ENCODE measurements around the gene CCDC93.
"Not testable (repeated sequence)": the region's sequence is repeated elsewhere in the genome, so short reads cannot be mapped to it uniquely, and the experiment has no call there.

CCDC93 gene

GRCh38 chr2:117957616-117958015 is 56.3 kb downstream of the CCDC93 start:
- in situ Hi-C loops (cut with MboI; ENCODE audit: low sequenced_read_pairs): no loop called here

- in situ Hi-C loops (cut with MboI; ENCODE audit: low sequenced_read_pairs): no loop called here
These were observed 57.7 kb downstream of the CCDC93 start for GRCh38 chr2:117956036-117956796.

- in situ Hi-C loops (cut with MboI; ENCODE audit: low sequenced_read_pairs): no loop called here
These were observed 60.6 kb downstream of the CCDC93 start for GRCh38 chr2:117953231-117953630.

GRCh38 chr2:117952701-117953100 is 61.2 kb downstream of the CCDC93 start:
- in situ Hi-C loops (cut with MboI; ENCODE audit: low sequenced_read_pairs): no loop called here

GRCh38 chr2:117952228-117952627 is 61.6 kb downstream of the CCDC93 start:
- in situ Hi-C loops (cut with MboI; ENCODE audit: low sequenced_read_pairs): no loop called here

- in situ Hi-C loops (cut with MboI; ENCODE audit: low sequenced_read_pairs): no loop called here
These were observed 64.1 kb downstream of the CCDC93 start for GRCh38 chr2:117949806-117950205.

- in situ Hi-C loops (cut with MboI; ENCODE audit: low sequenced_read_pairs): no loop called here
These were observed 65.3 kb downstream of the CCDC93 start for GRCh38 chr2:117948615-117949014.

GRCh38 chr2:117945296-117945695 is 68.6 kb downstream of the CCDC93 start:
- in situ Hi-C loops (cut with MboI; ENCODE audit: low sequenced_read_pairs): no loop called here

GRCh38 chr2:117944816-117945215 is 69.1 kb downstream of the CCDC93 start:
- in situ Hi-C loops (cut with MboI; ENCODE audit: low sequenced_read_pairs): no loop called here

GRCh38 chr2:117943013-117943672 is 70.7 kb downstream of the CCDC93 start:
- in situ Hi-C loops (cut with MboI; ENCODE audit: low sequenced_read_pairs): no loop called here

- in situ Hi-C loops (cut with MboI; ENCODE audit: low sequenced_read_pairs): no loop called here
These were observed 71.3 kb downstream of the CCDC93 start for GRCh38 chr2:117942551-117942950.

- in situ Hi-C loops (cut with MboI; ENCODE audit: low sequenced_read_pairs): no loop called here
These were observed 72.2 kb downstream of the CCDC93 start for GRCh38 chr2:117941693-117942092.

- in situ Hi-C loops (cut with MboI; ENCODE audit: low sequenced_read_pairs): no loop called here
These were observed 73.4 kb downstream of the CCDC93 start for GRCh38 chr2:117940436-117940835.

GRCh38 chr2:117938611-117939010 is 75.3 kb downstream of the CCDC93 start:
- in situ Hi-C loops (cut with MboI; ENCODE audit: low sequenced_read_pairs): no loop called here

GRCh38 chr2:117936871-117937428 is 76.9 kb downstream of the CCDC93 start:
- in situ Hi-C loops (cut with MboI; ENCODE audit: low sequenced_read_pairs): no loop called here

- in situ Hi-C loops (cut with MboI; ENCODE audit: low sequenced_read_pairs): no loop called here
These were observed 77.9 kb downstream of the CCDC93 start for GRCh38 chr2:117935954-117936353.

GRCh38 chr2:117935456-117935855 is 78.4 kb downstream of the CCDC93 start:
- in situ Hi-C loops (cut with MboI; ENCODE audit: low sequenced_read_pairs): no loop called here

- in situ Hi-C loops (cut with MboI; ENCODE audit: low sequenced_read_pairs): no loop called here
These were observed 80.0 kb downstream of the CCDC93 start for GRCh38 chr2:117933884-117934354.

GRCh38 chr2:117931978-117932377 is 81.9 kb downstream of the CCDC93 start:
- in situ Hi-C loops (cut with MboI; ENCODE audit: low sequenced_read_pairs): no loop called here

- in situ Hi-C loops (cut with MboI; ENCODE audit: low sequenced_read_pairs): no loop called here
These were observed 82.6 kb downstream of the CCDC93 start for GRCh38 chr2:117931266-117931665.

GRCh38 chr2:117930775-117931174 is 83.1 kb downstream of the CCDC93 start:
- in situ Hi-C loops (cut with MboI; ENCODE audit: low sequenced_read_pairs): no loop called here

- in situ Hi-C loops (cut with MboI; ENCODE audit: low sequenced_read_pairs): not testable (repeated sequence)
These were observed 90.4 kb downstream of the CCDC93 start for GRCh38 chr2:117923471-117923870.

All from hTERT RPE-1 (cell line).